OCI-LY1 (cell line): Measurements from ENCODE around the gene SACM1L.

Experiments
- EZH2 ChIP-seq: fragments of 200-600 bp; sonication (generic), shearing (Covaris generic); IDR thresholded peaks from 2 replicates; pipeline ENCODE4 v1.8.0; 2017; ENCODE audit warnings: borderline replicate concordance, mixed run types, mild to moderate bottlenecking, antibody characterized with exemption, low read length, moderate library complexity, mixed read lengths
- TF ChIP-seq, protein P1 (sequence below): fragments of 200-600 bp; sonication (generic), shearing (Covaris generic); IDR thresholded peaks from 2 replicates; pipeline ENCODE4 v1.5.1; 2017; ENCODE audit warnings: mild to moderate bottlenecking, antibody characterized with exemption, low read length, moderate library complexity, mixed read lengths

DNA sequence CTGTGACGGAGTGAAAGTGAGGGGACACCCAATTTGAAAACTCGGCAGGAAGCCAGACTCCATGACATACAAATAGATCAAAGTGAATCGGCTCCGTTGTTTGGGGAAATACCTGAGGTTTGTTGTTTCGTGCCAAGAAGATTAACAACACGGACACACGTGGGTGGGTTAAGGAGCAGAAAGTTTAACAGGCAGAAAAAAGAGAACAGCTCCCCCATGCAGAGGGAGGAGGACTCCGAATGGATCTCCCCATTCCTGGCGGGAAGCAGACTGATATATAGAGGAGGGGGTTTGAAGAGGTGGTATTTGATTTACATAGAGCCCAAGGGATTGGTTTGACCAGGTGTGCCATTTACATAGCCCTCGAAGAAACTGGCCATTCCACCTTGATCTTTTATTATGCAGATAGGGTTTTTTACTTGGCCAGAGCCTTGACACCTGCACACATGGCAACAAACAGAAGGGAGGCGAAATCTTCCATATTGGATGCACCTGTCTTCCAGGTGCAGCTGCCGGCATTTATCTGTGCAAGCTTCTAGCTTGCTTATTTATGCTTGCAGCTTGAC, 4.8 kb upstream of the SACM1L start:
- TF ChIP-seq, protein P1, sequence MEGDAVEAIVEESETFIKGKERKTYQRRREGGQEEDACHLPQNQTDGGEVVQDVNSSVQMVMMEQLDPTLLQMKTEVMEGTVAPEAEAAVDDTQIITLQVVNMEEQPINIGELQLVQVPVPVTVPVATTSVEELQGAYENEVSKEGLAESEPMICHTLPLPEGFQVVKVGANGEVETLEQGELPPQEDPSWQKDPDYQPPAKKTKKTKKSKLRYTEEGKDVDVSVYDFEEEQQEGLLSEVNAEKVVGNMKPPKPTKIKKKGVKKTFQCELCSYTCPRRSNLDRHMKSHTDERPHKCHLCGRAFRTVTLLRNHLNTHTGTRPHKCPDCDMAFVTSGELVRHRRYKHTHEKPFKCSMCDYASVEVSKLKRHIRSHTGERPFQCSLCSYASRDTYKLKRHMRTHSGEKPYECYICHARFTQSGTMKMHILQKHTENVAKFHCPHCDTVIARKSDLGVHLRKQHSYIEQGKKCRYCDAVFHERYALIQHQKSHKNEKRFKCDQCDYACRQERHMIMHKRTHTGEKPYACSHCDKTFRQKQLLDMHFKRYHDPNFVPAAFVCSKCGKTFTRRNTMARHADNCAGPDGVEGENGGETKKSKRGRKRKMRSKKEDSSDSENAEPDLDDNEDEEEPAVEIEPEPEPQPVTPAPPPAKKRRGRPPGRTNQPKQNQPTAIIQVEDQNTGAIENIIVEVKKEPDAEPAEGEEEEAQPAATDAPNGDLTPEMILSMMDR = no peak
- no peak for TF ChIP-seq EZH2
